Astrocyte (in vitro differentiated cells and primary cell): Measurements from ENCODE around the gene NF2. TPM values are rescaled to one million over a fixed set of nuclear protein-coding genes. Genes with fewer than 3 reads are reported as not detected.

Experiments used
- DNase-seq: peaks from one replicate; pipeline ENCODE4 v3.0.0-alpha.2; 2010; ENCODE audit warnings: low read depth
- FAIRE-seq: peaks from 2 replicates; lab custom pipeline; 2011; peaks lifted over from hg19 to GRCh38; lab: Jason Lieb, UNC
- H2AFZ ChIP-seq: 2 replicates; pipeline ENCODE4 v1.6.0; 2012; ENCODE audit warnings: low read depth, low read length, inconsistent platforms
- H3K27ac ChIP-seq: 2 replicates; pipeline ENCODE4 v1.5.1; 2011; ENCODE audit warnings: low read depth, low read length, inconsistent platforms
- H3K27me3 ChIP-seq: 2 replicates; pipeline ENCODE4 v1.6.0; 2011; ENCODE audit warnings: low read length, inconsistent platforms; ENCODE audit not compliant: insufficient read depth
- H3K36me3 ChIP-seq: 2 replicates; pipeline ENCODE4 v1.5.1; 2011; ENCODE audit warnings: low read length, inconsistent platforms; ENCODE audit not compliant: insufficient read depth
- H3K4me1 ChIP-seq: 2 replicates; pipeline ENCODE4 v1.5.1; 2011; ENCODE audit warnings: low read length, inconsistent platforms; ENCODE audit not compliant: insufficient read depth
- H3K4me2 ChIP-seq: 2 replicates; pipeline ENCODE4 v1.6.0; 2012; ENCODE audit warnings: low read length, inconsistent platforms
- H3K4me3 ChIP-seq: 2 replicates; pipeline ENCODE4 v1.5.1; 2011; ENCODE audit warnings: low read depth, mild to moderate bottlenecking, low read length, inconsistent platforms; ENCODE audit not compliant: insufficient read depth
- H3K79me2 ChIP-seq: 2 replicates; pipeline ENCODE4 v1.6.0; 2012; ENCODE audit warnings: mild to moderate bottlenecking, low read length, inconsistent platforms; ENCODE audit not compliant: insufficient read depth
- H3K9ac ChIP-seq: 2 replicates; pipeline ENCODE4 v1.6.0; 2012; ENCODE audit warnings: mild to moderate bottlenecking, low read length, inconsistent platforms
- H3K9me3 ChIP-seq: 2 replicates; pipeline ENCODE4 v1.5.1; 2012; ENCODE audit warnings: low read depth, mild to moderate bottlenecking, low read length, inconsistent platforms; ENCODE audit not compliant: insufficient read depth
- H4K20me1 ChIP-seq: 2 replicates; pipeline ENCODE4 v1.6.0; 2012; ENCODE audit warnings: low read length, inconsistent platforms; ENCODE audit not compliant: insufficient read depth
- H3K27ac Mint-ChIP-seq: one replicate; pipeline ENCODE4 v1.8.0; 2021; ENCODE audit warnings: mild to moderate bottlenecking, mixed read lengths; ENCODE audit not compliant: unreplicated experiment
- H3K27me3 Mint-ChIP-seq: one replicate; pipeline ENCODE4 v1.8.0; 2021; ENCODE audit warnings: low read depth, mixed read lengths; ENCODE audit not compliant: unreplicated experiment
- H3K36me3 Mint-ChIP-seq: one replicate; pipeline ENCODE4 v1.8.0; 2021; ENCODE audit warnings: low read depth, mixed read lengths; ENCODE audit not compliant: unreplicated experiment
- H3K4me1 Mint-ChIP-seq: one replicate; pipeline ENCODE4 v1.8.0; 2021; ENCODE audit warnings: low read depth, mixed read lengths; ENCODE audit not compliant: unreplicated experiment
- H3K4me3 Mint-ChIP-seq: one replicate; pipeline ENCODE4 v1.8.0; 2021; ENCODE audit warnings: mild to moderate bottlenecking, moderate library complexity, mixed read lengths; ENCODE audit not compliant: unreplicated experiment
- H3K9me3 Mint-ChIP-seq: one replicate; pipeline ENCODE4 v1.8.0; 2021; ENCODE audit warnings: mild to moderate bottlenecking, mixed read lengths; ENCODE audit not compliant: unreplicated experiment
- CTCF ChIP-seq: IDR thresholded peaks from 2 replicates; pipeline ENCODE4 v1.5.1; 2011; ENCODE audit warnings: low read depth, mild to moderate bottlenecking, inconsistent platforms, low read length, moderate library complexity; ENCODE audit not compliant: insufficient read depth
- EZH2 ChIP-seq: IDR thresholded peaks from 2 replicates; pipeline ENCODE4 v1.6.1; 2012; ENCODE audit warnings: mild to moderate bottlenecking, low read length, inconsistent platforms; ENCODE audit not compliant: insufficient read depth
- total RNA-seq: library from RNA; stranded (reverse); gene quantifications from 2 replicates; pipeline ENCODE4 v1.2.1, GENCODE V29; 2021

Gene NF2
- total RNA-seq, 1 donor from 2014 or later: 93.4 TPM

- Mint-ChIP-seq H3K36me3 (no peaks in the 10 kb centered on the region), H3K27me3 (peaks cover 28% of the 10 kb centered on the region), H3K4me1 (peaks cover 3% of the 10 kb centered on the region), H3K4me3 (no peak overlapping the region), H3K9me3 (no peaks in the 10 kb centered on the region), H3K27ac (no peak overlapping the region)
- DNase-seq (peak; percentile 23), FAIRE-seq (no peak)
- H3K27me3 ChIP-seq: no peaks in the 10 kb centered on the region
- no peak for TF ChIP-seq EZH2
- peak; percentile 12 for TF ChIP-seq CTCF
- H3K4me1 ChIP-seq: peaks cover 33% of the 10 kb centered on the region
- H3K79me2 ChIP-seq: no peaks in the 10 kb centered on the region
- no peak overlapping the region for H3K9ac ChIP-seq
- peaks cover 25% of the 10 kb centered on the region for H4K20me1 ChIP-seq
- no peak overlapping the region for H2AFZ ChIP-seq
- H3K27ac ChIP-seq: no peak overlapping the region
- H3K4me2 ChIP-seq: no peak overlapping the region
- peaks cover 3% of the 10 kb centered on the region for H3K36me3 ChIP-seq
- H3K4me3 ChIP-seq: no peak overlapping the region
- H3K9me3 ChIP-seq: no peaks in the 10 kb centered on the region
These were observed 97.9 kb downstream of the NF2 start for GRCh38 chr22:29701155-29701999.

GRCh38 chr22:29702000-29702930 is 98.8 kb downstream of the NF2 start:
- Histone ChIP-seq H3K36me3 (no peaks in the 10 kb centered on the region), H2AFZ (no peak overlapping the region), H3K4me1 (peaks cover 33% of the 10 kb centered on the region), H3K27me3 (no peaks in the 10 kb centered on the region), H3K27ac (no peak overlapping the region), H3K4me3 (no peak overlapping the region), H3K9me3 (no peaks in the 10 kb centered on the region), H3K79me2 (no peaks in the 10 kb centered on the region), H3K9ac (no peak overlapping the region), H4K20me1 (peaks cover 25% of the 10 kb centered on the region), H3K4me2 (no peak overlapping the region)
- H3K9me3 Mint-ChIP-seq: no peaks in the 10 kb centered on the region
- FAIRE-seq: no peak
- TF ChIP-seq CTCF: no peak
- TF ChIP-seq EZH2: no peak
- H3K36me3 Mint-ChIP-seq: no peaks in the 10 kb centered on the region
- peaks cover 3% of the 10 kb centered on the region for H3K4me1 Mint-ChIP-seq
- H3K4me3 Mint-ChIP-seq: no peak overlapping the region
- DNase-seq: no peak
- peaks cover 34% of the 10 kb centered on the region for H3K27me3 Mint-ChIP-seq
- H3K27ac Mint-ChIP-seq: no peak overlapping the region
